HG03139 (cell line): ENCODE results near the gene SVOP.
"Not testable (repeated sequence)": the region's sequence is repeated elsewhere in the genome, so short reads cannot be mapped to it uniquely, and the experiment has no call there.

Experiments used
- ATAC-seq: cut with Tn5 transposase; IDR thresholded peaks from one replicate; pipeline ENCODE4 v1.9.1; 2021; ENCODE audit not compliant: unreplicated experiment

SVOP gene

GRCh38 chr12:108896336-108896735, 124.5 kb downstream of the SVOP start:
- no peak for ATAC-seq

- no peak for ATAC-seq
Measured at GRCh38 chr12:108895220-108895802, 125.6 kb downstream of the SVOP start.

DNA sequence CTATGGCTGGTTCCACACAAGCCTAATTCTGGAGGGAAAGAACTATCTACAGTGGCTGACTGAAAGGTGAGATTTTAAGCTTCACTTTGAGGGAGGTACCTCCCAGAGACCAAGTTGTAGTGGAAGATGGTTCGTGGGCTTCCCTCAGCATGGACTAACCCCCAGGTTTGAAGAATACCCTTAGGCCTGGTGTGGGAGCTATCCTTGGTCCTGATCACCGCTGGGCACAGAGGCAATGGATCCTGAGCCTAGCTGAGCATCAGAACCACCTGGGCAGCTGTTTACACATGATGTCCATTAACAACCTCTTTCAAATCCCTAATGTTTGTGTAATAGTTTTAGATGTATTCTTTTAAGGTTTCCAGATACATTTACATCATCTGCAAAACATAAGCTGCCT, 130.7 kb downstream of the SVOP start:
- no peak for ATAC-seq

- ATAC-seq: no peak
Measured at GRCh38 chr12:108888031-108888430, 132.8 kb downstream of the SVOP start.

DNA sequence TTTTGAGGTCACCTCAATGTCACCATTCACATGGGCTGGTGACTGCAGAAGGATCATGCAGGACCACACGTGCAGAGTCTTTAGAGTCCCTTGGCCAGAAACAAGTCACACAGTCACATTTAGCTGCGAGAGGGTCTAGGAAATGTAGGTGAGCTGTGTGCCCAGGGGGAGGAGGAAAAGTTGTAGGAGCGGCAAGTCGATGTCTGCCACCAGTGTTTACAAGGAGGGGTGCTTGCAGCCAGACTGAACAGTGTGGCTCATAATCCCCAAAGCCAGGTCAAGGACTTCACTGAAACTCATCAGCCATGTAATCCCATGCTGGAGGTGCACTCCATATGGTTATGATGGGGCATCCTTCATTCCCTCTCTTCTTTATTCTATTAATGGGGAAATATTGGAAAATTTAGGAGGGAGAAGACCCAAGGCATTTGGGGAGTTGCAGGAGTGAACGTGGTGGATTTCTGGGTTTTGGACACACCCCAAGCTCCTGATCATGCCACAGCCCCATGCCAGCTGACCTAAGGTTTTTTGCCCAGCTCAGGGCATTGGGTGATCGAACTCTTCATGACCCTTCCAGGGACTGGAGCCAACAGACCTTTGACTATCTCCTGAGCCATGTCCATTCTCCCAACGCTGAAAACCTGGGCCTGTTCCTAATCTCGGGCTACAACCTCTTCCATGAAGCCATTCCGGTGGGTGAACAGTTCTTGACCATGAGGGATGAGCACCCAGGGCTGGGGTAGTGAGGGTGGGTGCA, 133.8 kb downstream of the SVOP start:
- no peak for ATAC-seq

- ATAC-seq: no peak
Measured at GRCh38 chr12:108884116-108885012, 136.5 kb downstream of the SVOP start.

GRCh38 chr12:108881953-108882352, 138.9 kb downstream of the SVOP start:
- no peak for ATAC-seq

DNA sequence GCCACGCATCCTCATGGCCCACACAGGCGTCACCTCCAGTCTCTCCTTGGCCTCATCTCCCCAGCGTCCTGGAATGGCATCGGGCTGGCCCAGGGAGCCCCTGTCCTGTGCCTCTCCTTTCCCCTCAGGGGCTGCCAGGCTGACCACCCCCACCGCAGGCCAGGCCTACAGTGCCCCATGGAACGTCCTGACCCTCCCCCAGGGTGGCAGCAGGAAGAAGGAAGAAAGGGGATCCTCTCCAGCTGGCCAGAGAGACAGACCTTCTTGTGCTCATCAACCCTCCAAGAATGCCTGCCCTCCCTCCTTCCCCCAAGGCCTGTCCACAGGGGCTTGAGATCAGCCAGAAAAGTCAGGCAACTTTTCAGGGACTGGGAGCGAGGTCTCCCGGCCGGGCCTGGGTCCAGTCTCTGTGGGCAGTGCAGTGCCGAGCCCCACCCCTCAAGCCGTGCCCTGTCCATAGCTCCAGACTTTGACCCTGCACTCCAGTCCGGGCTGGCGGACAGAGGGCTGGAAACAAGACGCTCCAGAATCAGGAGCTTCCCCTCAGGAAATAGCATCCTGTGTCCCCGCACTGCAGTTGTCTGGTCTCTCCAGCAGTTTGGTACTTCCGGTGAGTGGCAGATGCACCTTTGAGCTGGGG, 141.1 kb downstream of the SVOP start, which contains the start of gene DAO:
TSS of gene DAO (plus strand) at position 478 of the 640 bp plus-strand sequence. CDS start 4,915 bp downstream, outside the sequence.
- ATAC-seq: no peak

DNA sequence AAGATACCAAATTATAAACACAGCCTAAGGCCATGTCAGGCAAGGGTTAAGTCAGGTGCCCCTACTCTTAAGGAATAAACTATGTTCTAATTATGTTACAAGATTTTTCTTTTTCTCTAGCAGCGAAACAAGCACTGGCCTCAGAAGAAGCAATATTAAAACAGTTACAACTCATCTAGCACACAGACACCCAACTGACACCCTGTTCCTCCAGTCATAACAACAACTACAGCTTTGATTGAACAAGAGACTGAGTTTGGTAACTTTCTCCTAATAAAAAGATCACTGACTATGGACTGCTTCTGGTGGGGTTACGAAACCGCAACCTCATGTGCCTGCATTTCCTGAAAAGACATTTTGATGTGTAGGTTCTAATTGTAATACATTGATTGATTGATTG, 144.3 kb downstream of the SVOP start:
- ATAC-seq: no peak

- no peak for ATAC-seq
Measured at GRCh38 chr12:108875682-108876361, 145.0 kb downstream of the SVOP start.

DNA sequence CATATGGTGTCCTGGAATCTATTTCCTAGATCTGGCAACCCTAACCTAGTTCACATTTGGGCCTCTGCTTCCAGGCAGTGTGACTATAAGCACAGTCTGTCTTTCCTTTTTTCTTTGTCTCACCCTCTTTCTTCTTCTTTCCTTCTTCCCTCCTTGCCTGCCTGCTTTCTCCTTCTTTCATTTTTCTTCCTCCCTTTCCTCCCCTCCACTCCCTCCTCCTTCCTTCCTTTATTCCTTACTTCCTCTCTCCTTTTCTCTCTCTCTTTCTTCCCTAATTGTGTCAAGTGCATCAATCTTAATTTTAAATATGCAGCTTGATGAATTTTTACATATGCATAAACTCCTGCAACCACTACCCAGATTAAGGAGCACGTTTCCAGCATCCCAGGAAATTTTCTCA, 145.6 kb downstream of the SVOP start:
- no peak for ATAC-seq

DNA sequence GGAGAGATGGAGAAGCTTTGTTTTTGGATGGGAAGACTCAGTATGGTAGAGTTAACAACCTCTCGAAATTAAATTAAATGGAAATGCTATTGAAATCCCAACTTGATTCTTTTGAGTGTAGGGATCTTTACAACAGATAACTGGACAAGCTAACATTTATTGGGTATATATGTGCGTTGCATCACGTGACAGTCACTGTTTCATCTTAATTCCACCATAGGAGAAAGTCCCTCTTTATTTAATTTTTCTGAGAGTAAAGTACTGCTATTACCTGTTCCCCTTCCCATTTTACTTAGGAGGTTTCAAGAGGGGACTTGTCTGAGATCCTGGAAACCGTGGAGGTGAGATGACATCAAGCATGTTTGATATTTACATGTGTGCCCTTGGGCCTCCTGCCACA, 152.1 kb downstream of the SVOP start:
- no peak for ATAC-seq

GRCh38 chr12:108866083-108866482, 154.8 kb downstream of the SVOP start:
- ATAC-seq: not testable (repeated sequence)

DNA sequence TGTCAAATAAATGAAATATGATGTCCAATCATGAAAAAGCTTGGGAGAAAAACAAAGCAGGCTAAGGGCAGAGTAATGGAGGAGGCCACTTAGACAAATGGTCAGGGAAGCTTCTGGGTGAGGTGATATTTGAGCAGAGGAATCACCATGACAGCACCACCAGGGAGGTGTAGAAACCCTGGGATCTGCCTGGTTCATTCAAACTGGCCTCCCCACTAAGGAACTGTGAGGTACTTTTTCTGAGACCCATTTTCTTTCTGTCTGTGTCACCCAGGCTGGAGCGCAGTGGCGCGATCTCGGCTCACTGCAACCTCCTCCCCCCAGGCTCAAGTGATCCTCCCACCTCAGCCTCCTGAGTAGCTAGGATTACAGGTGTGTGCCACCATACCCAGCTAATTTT, 155.7 kb downstream of the SVOP start:
- no peak for ATAC-seq

DNA sequence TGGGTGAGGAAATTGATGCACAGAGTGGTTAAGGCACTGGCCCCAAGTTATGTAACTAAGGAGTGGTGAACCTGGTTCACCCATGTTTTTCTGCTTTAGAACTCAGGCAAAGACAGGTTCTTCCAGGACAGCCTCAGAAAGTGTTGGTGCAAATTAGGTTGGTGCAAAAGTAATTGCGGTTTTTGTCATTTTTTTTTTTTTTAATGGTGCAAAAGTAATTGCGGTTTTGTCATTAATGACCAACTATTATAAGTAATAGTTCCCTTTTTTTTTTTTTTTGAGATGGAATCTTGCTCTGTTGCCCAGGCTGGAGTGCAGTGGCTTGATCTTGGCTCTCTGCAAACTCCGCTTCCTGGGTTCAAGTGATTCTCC, 158.3 kb downstream of the SVOP start:
- ATAC-seq: no peak

GRCh38 chr12:108861878-108862587, 158.8 kb downstream of the SVOP start:
- no peak for ATAC-seq

DNA sequence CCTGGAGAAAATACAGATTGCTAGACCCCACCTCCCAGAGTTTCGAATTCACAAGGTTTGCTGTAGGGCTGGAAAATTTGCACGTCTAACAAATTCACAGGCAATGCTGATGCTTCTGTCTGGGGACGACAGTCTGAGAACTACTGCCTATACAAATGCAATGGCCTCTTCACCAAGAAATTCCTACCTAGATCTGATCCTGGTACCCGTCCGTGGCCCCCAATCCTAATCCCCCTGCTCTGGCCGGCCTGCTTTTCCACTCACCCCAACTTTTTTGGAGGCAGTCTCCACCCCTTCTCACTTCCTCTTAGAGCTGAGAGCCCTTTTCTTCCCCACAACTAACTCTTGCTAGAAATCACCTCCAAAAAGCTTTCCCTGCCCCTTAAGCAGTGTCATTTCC, 160.4 kb downstream of the SVOP start:
- ATAC-seq: no peak

GRCh38 chr12:108859923-108860291, 161.0 kb downstream of the SVOP start:
- no peak for ATAC-seq

DNA sequence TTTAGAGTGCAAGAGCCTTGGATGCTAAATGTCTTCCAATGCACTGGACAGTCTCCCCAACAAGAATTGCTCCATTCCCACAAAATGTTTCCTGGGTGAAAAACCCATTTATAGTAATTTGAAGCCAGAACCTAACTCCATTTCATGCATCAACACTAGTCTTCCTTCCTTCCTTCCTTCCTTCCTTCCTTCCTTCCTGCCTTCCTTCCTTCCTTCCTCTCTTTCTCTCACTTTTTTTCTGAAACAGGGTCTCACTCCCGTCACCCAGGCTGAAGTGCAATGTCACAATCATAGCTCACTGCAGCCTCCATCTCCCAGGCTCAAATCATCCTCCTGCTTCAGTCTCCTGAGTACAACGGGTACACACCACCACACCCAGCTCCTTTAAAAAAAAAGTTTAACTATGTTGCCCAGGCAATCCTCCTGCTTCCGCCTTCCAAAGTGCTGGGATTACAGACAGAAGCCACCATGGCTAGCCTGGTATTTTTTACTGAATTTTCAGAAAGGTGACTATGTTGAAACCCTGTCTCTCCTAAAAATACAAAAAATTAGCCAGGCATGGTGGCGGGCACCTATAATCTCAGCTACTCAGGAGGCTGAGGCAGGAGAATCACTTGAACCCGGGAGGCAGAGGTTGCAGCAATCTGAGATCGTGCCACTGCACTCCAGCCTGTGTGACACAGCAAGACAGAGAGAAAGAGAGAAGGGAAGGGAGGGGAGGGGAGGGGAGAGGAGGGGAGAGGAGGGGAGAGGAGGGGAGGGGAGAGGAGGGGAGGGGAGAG, 161.5 kb downstream of the SVOP start:
- not testable (repeated sequence) for ATAC-seq
